GM20431 (cell line): ENCODE results near the gene GABRA5.

Experiments used
- in situ Hi-C: fragments of 300-500 bp; cut with MseI, MboI; formaldehyde crosslinking; loops from one replicate; pipeline ENCODE4 v1.15.0; 2020; ENCODE audit warnings: low sequenced_read_pairs; ENCODE audit not compliant: unreplicated experiment

Gene GABRA5

DNA sequence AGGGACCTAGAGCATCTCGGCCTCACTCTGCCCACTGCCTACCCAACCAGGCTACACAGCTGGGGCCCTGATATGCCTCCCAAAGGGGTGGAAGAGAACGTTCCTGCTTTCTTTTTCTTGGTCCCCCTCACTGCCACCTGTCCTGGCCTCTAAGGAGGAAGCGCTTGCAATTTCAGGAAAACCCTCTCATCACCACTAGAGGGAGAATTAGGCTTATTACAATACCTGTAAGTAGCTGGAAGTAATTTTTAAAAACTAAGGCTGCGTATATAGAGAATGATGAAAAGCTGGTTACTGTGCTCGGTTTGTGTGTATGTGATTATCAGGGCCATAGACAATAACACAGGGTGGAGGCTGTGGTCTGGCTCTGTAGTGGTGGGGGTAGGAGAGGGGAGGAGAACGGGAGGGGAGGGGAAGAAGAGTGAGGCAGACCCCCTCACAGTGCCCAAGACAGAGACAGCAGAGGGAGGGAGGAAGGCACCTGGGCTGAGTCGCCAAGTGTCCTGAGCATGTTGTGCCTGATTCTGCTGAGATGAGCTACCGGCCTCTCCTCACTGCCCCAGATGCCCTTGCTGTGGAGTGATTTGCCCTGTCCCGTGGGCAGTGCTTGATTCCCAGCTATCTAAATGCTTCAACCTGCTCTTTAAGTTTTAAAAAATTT lies 107.4 kb downstream of the GABRA5 start:
- in situ Hi-C loops: no loop called here

DNA sequence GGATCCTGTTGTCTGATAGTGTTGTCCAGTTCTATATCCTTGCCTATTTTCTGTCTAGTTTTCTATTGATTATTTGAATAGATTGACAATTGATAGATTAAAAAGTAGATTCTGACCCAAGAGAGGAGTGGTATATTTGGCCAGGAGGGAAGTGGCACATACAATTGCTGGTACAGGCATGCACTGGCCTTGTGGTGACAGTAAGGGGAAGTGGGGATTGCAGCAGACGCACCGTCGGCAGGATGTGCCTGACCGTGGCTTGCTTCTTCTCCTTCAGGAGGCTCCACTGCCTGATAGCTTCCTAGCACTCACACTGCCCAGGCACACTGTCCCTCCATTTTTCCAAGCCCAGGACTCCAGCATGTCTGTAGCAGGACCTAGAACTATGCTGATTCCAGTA lies 114.6 kb downstream of the GABRA5 start:
- in situ Hi-C loops: no loop called here

DNA sequence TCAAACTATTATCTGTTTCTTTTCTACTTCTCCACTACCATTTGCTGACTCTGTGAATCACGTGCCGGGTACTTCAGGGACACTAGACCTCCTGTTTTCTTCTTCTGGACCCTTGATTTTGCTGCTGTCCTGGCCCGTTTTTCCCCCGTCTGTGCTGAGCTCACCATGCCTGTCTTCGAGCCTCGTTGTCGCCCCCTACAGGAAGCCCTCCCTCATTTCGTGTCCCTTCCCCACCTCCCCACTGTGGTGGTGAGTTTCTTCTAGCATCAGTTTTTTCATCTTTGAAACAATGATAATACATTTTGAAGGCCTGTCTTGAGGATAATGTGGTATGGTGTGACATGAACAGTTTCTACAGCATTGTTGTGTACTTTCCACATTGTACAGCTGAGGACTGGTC lies 117.0 kb downstream of the GABRA5 start:
- in situ Hi-C loops: no loop called here

DNA sequence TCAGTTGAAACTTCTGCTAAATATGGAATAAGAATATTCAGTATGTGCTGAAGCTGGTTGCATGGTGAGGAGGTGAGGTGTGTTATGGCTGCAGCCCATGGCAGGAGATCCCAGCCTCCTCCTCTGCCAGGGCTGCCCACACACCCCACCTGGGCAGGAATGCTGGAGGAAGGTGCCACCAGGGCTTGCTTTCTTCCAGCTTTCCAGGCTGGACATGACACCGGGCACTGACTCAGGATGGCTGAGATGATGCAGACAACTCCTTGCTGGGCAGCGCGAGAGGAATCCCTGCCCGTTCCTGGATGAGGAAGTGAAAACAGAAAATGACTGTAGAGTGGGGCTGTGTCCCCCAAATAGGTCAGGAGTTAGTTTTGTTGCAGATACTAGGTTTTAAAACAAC lies 118.2 kb downstream of the GABRA5 start:
- in situ Hi-C loops: no loop called here

DNA sequence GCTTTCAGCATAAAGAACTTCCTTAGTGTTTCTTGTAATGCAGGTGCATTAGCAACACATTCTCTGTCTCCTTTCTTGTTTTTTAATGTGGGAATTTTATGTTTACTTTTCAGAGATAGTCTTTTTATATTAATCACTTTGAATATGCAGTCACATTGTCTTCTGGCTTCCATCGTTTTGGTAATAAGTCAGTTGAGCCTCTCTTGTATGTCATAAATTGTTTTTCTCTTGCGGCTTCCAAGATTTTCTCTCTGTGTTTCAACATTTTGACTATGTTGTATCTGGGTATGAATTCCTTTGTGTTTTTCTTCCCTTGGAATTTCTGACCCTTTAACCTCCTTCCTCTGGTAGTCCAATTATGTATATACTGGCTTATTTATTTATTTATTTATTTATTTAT lies 129.4 kb downstream of the GABRA5 start:
- in situ Hi-C loops: no loop called here
